ENCODE results near the gene PRUNE2. TPM values are rescaled to one million over a fixed set of nuclear protein-coding genes. Genes with fewer than 3 reads are reported as not detected.
A peak's percentile ranks its signal among the peaks of the same experiment; 100 is the strongest.

PRUNE2 gene
- total RNA-seq, 2 experiments from 2014 or later = 0.38 to 0.72 TPM

DNA sequence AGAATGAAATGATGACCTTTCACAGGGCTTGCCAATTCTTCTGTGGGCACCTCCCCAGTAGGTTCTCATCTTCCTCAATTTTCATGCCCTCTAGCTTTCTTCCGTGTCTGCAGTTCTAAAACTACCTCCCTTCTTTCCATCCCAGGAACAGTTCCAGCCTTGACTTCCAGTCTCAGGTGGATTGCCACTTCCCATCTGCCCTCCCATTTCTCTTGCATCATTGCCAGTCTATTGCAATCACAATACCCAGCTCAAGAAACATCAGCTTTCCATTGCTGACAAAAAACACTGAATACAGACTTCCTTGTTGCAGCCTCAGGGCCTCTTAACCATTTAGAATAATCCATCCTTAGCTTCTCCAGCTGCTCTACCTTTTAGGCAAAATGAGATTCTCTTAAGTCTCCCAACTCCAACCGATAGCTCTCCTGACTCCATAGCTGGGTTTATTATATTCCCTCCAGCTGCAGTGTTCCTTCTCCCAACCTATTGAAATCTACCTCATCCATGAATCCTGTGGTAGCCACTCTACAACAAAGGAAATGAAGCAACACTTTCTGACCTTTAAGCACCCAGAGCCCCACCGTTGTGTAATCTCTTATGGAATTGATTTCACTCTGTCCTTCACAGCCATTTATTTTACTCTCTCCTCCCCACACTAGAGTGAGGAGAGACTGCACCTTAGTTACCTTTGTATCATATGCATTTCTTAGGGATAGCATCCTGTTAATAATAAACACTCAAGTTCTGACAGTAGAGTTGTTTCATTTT, 217.3 kb downstream of the PRUNE2 start:
- DNase-seq = no peak
- ATAC-seq = no peak
- Mint-ChIP-seq H3K27me3 (peaks cover 23% of the 10 kb centered on the region), H3K4me1 (ENCODE audit: low read depth) (peaks cover 16% of the 10 kb centered on the region), H3K27ac (no peak overlapping the region), H3K4me3 (no peak overlapping the region), H3K36me3 (ENCODE audit: low read depth) (no peaks in the 10 kb centered on the region), H3K9me3 (no peaks in the 10 kb centered on the region)
- TF ChIP-seq, protein P1, sequence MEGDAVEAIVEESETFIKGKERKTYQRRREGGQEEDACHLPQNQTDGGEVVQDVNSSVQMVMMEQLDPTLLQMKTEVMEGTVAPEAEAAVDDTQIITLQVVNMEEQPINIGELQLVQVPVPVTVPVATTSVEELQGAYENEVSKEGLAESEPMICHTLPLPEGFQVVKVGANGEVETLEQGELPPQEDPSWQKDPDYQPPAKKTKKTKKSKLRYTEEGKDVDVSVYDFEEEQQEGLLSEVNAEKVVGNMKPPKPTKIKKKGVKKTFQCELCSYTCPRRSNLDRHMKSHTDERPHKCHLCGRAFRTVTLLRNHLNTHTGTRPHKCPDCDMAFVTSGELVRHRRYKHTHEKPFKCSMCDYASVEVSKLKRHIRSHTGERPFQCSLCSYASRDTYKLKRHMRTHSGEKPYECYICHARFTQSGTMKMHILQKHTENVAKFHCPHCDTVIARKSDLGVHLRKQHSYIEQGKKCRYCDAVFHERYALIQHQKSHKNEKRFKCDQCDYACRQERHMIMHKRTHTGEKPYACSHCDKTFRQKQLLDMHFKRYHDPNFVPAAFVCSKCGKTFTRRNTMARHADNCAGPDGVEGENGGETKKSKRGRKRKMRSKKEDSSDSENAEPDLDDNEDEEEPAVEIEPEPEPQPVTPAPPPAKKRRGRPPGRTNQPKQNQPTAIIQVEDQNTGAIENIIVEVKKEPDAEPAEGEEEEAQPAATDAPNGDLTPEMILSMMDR (IDR thresholded peaks at IDR 0.05) = no peak
- POLR2A ChIA-PET = interaction anchor here (0.6 kb wide), 1 partner anchor 18 kb away, joined by 3 read pairs; no protein-coding TSS in a partner anchor
- intact Hi-C loops (cut with micrococcal nuclease) = no loop called here
- CTCF ChIA-PET = interaction anchor here (1.5 to 1.6 kb wide), 2 partner anchors 11 to 247 kb away, joined by 3 to 5 read pairs; no protein-coding TSS in a partner anchor

- Mint-ChIP-seq H3K27me3 (peaks cover 23% of the 10 kb centered on the region), H3K4me3 (no peak overlapping the region), H3K4me1 (ENCODE audit: low read depth) (peaks cover 16% of the 10 kb centered on the region), H3K9me3 (no peaks in the 10 kb centered on the region), H3K27ac (no peak overlapping the region), H3K36me3 (ENCODE audit: low read depth) (no peaks in the 10 kb centered on the region)
- ChIA-PET CTCF (interaction anchor here (1.5 to 1.6 kb wide), 2 partner anchors 12 to 246 kb away, joined by 3 to 5 read pairs; no protein-coding TSS in a partner anchor), POLR2A (interaction anchor here (0.6 kb wide), 1 partner anchor 19 kb away, joined by 3 read pairs; no protein-coding TSS in a partner anchor)
- DNase-seq (peak; percentile 23), ATAC-seq (peak; percentile 86)
- intact Hi-C loops (cut with micrococcal nuclease) = no loop called here
- TF ChIP-seq, protein P1 (IDR thresholded peaks at IDR 0.05) = no peak
Measured at GRCh38 chr9:76687861-76688391, 218.0 kb downstream of the PRUNE2 start.

DNA sequence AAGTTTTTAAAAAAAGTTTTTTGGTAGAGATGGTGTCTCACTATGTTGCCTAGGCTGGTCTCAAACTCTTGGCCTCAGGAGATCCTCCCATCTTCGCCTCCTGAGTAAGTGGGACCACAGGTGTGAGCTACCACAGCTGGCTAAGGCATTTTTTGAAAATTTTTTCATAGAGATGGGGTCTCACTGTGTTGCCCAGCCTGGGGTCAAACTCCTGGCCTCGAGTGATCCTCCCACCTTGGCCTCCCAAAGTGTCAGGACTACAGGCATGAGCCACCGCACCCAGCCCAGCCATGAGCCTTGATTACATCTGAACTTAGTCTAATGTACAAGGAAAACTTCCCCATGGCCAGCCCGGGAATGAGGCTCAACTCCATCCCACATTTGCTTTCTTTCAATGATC, 219.2 kb downstream of the PRUNE2 start:
- Mint-ChIP-seq H3K27ac (no peak overlapping the region), H3K4me3 (no peak overlapping the region), H3K27me3 (peaks cover 15% of the 10 kb centered on the region), H3K9me3 (no peaks in the 10 kb centered on the region), H3K36me3 (ENCODE audit: low read depth) (no peaks in the 10 kb centered on the region), H3K4me1 (ENCODE audit: low read depth) (peaks cover 12% of the 10 kb centered on the region)
- ATAC-seq = no peak
- intact Hi-C loops (cut with micrococcal nuclease) = no loop called here
- TF ChIP-seq, protein P1 (IDR thresholded peaks at IDR 0.05) = no peak
- POLR2A ChIA-PET = no interaction called here
- CTCF ChIA-PET = no interaction called here
- no peak for DNase-seq

GRCh38 chr9:76684213-76684612, 221.7 kb downstream of the PRUNE2 start:
- Mint-ChIP-seq H3K27ac (no peak overlapping the region), H3K4me3 (no peak overlapping the region), H3K4me1 (ENCODE audit: low read depth) (peaks cover 18% of the 10 kb centered on the region), H3K27me3 (peaks cover 2% of the 10 kb centered on the region), H3K36me3 (ENCODE audit: low read depth) (no peaks in the 10 kb centered on the region), H3K9me3 (no peaks in the 10 kb centered on the region)
- DNase-seq (no peak), ATAC-seq (no peak)
- TF ChIP-seq, protein P1 (IDR thresholded peaks at IDR 0.05) = no peak
- POLR2A ChIA-PET = no interaction called here
- CTCF ChIA-PET = no interaction called here
- intact Hi-C loops (cut with micrococcal nuclease) = no loop called here

DNA sequence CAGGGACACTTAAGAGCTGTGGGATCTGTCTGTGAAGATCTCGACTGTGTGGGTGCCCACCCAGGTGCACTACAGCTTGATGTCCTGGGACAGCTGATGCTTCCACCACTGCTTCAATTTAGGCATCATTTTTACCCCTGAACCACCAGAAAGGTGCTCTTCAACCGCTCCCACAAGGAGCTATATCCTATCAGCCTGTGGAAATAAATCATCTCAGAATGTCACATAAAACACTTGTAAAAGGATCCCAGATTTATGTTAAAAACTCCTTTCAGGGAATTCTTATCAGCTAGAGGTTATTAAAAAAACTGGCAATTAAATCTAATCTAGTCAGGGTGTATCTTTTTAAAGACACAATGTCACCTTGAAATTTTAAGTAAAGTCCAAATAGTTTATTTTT, 224.4 kb downstream of the PRUNE2 start:
- ChIA-PET CTCF (interaction anchor here (0.7 kb wide), 1 partner anchor 20 kb away, joined by 3 read pairs; no protein-coding TSS in a partner anchor), POLR2A (no interaction called here)
- H3K4me3 Mint-ChIP-seq = no peak overlapping the region
- H3K4me1 Mint-ChIP-seq (ENCODE audit: low read depth) = peaks cover 8% of the 10 kb centered on the region
- intact Hi-C loops (cut with micrococcal nuclease) = no loop called here
- H3K9me3 Mint-ChIP-seq = no peaks in the 10 kb centered on the region
- TF ChIP-seq, protein P1 (IDR thresholded peaks at IDR 0.05) = no peak
- H3K27me3 Mint-ChIP-seq = no peaks in the 10 kb centered on the region
- H3K36me3 Mint-ChIP-seq (ENCODE audit: low read depth) = no peaks in the 10 kb centered on the region
- H3K27ac Mint-ChIP-seq = no peak overlapping the region
- DNase-seq (no peak), ATAC-seq (peak; percentile 17)

Measured in activated CD8-positive, alpha-beta T cell treated with anti-CD3 and anti-CD28 coated beads for 36 hours (primary cell).